DOHH2 (cell line): ENCODE results near the gene CIC.

ENCODE experiments used
- EZH2phosphoT487 ChIP-seq: fragments of 200-600 bp; sonication (generic); IDR thresholded peaks from 2 replicates; pipeline ENCODE4 v1.6.1; 2017; ENCODE audit warnings: borderline replicate concordance, mild to moderate bottlenecking, antibody characterized with exemption, low read length, moderate library complexity, mixed read lengths
- TF ChIP-seq, protein P1 (sequence below): fragments of 200-600 bp; sonication (generic); IDR thresholded peaks from one replicate; pipeline ENCODE4 v1.5.1; 2014; ENCODE audit warnings: antibody characterized with exemption, mild to moderate bottlenecking, low read depth, low read length; ENCODE audit not compliant: poor library complexity, severe bottlenecking

GRCh38 chr19:42268142-42268703 lies 829 bp upstream of the CIC start:
- TF ChIP-seq, protein P1, sequence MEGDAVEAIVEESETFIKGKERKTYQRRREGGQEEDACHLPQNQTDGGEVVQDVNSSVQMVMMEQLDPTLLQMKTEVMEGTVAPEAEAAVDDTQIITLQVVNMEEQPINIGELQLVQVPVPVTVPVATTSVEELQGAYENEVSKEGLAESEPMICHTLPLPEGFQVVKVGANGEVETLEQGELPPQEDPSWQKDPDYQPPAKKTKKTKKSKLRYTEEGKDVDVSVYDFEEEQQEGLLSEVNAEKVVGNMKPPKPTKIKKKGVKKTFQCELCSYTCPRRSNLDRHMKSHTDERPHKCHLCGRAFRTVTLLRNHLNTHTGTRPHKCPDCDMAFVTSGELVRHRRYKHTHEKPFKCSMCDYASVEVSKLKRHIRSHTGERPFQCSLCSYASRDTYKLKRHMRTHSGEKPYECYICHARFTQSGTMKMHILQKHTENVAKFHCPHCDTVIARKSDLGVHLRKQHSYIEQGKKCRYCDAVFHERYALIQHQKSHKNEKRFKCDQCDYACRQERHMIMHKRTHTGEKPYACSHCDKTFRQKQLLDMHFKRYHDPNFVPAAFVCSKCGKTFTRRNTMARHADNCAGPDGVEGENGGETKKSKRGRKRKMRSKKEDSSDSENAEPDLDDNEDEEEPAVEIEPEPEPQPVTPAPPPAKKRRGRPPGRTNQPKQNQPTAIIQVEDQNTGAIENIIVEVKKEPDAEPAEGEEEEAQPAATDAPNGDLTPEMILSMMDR: no peak
- TF ChIP-seq EZH2phosphoT487: no peak
